Large intestine (tissue), 3 donors: Measurements from ENCODE around the gene ZSCAN12. TPM values are rescaled to one million over a fixed set of nuclear protein-coding genes. Genes with fewer than 3 reads are reported as not detected.

Experiments used
- DNase-seq, 2 donors: peaks; one replicate each; pipeline versions ENCODE4 v3.0.0 to v3.0.0-alpha.2; 2013
- H3K27ac ChIP-seq: one replicate; pipeline ENCODE4 v1.5.1; 2013; ENCODE audit warnings: low read length
- H3K27me3 ChIP-seq: 2 replicates; pipeline ENCODE4 v1.6.1; 2013; ENCODE audit warnings: low read length; ENCODE audit not compliant: control insufficient read depth, insufficient read depth
- H3K36me3 ChIP-seq: 2 replicates; pipeline ENCODE4 v1.6.1; 2013; ENCODE audit warnings: low read length; ENCODE audit not compliant: control insufficient read depth, insufficient read depth
- H3K4me1 ChIP-seq: one replicate; pipeline ENCODE4 v1.6.1; 2013; ENCODE audit warnings: low read length; ENCODE audit not compliant: control insufficient read depth, insufficient read depth
- H3K4me3 ChIP-seq: one replicate; pipeline ENCODE4 v1.5.1; 2013; ENCODE audit warnings: low read length
- H3K9me3 ChIP-seq: one replicate; pipeline ENCODE4 v1.6.1; 2013; ENCODE audit warnings: mild to moderate bottlenecking, low read depth, low read length, moderate library complexity; ENCODE audit not compliant: control insufficient read depth
- WGBS: methylation state at CpG from one replicate; pipeline ENCODE4 v1.1.5; 2013; ENCODE audit warnings: low lambda C conversion rate; ENCODE audit not compliant: insufficient coverage; 5-methylcytosine and 5-hydroxymethylcytosine counted together
- polyA plus RNA-seq: library from polyadenylated mRNA; unstranded; fragments of 120-200 nt; gene quantifications from one replicate; pipeline ENCODE4 v1.2.1, GENCODE V29; 2013

The ZSCAN12 gene
- polyA plus RNA-seq, 1 donor: 7.7 TPM

DNA sequence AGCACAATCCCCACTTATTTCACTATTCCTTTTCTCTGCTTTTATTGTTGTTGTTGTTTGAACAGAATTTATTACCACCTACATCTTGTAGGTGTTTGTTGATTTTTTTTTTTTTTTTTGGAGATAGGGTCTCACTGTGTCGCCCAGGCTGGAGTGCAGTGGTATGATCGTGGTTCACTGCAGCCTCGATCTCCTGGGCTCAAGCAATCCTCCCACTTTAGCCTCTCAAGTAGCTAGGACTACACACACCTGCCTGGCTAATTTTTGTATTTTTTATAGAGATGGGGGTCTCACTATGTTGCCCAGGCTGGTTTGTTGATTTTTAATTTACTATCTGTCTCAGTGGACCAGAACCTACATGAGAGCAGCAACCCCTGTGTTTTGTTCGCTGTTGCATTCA is 3.6 kb downstream of the ZSCAN12 start:
- DNase-seq: no peak
- peaks cover 22% of the 10 kb centered on the region for H3K36me3 ChIP-seq
- H3K27ac ChIP-seq: no peak overlapping the region
- H3K27me3 ChIP-seq: no peaks in the 10 kb centered on the region
- WGBS: no CpG with 5 or more reads among the region's 4 CpGs
- peaks cover 4% of the 10 kb centered on the region for H3K4me1 ChIP-seq
- no peak overlapping the region for H3K4me3 ChIP-seq
- H3K9me3 ChIP-seq: no peaks in the 10 kb centered on the region

DNA sequence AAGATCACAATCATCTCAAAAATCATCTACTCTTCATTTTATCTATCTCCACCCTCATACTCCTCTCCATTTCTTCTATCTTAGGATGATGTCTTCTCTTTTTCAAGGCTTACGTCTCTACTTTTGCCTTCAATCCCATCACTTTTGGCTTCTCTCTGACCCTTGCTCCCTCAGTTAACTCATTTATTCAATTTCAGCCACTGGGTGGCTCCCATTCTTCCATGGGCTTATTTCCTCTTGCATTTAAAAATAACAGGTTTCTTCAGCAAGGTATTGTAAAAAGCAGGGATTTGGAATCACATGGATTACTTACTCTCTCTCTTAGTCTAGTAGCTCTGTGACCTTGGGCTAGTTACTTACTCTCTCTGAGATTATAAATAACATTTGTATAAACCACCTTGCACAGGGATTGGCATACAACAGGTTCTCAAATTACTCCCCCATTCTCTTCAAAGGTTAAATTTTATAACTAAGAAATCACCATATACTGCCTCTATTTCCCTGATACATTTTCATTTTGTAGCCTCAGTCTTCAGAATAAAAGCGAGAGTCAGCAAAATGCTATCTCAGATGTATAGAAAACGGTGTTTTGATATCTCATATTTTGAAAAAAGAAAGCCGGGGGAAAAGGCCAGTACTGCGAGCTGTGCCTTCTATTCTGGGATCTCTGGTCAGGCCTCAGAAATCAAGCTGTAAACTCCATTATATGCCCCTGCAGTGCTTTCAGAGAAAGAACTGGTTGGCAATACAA is 5.5 kb downstream of the ZSCAN12 start:
- WGBS: 79% methylated on average over 3 of the region's 5 CpGs
- Histone ChIP-seq H3K4me3 (no peak overlapping the region), H3K27ac (no peak overlapping the region), H3K27me3 (no peaks in the 10 kb centered on the region), H3K4me1 (peaks cover 4% of the 10 kb centered on the region), H3K9me3 (no peaks in the 10 kb centered on the region), H3K36me3 (peaks cover 40% of the 10 kb centered on the region)
- DNase-seq: peak in 1 of 2 donors; percentile 12

DNA sequence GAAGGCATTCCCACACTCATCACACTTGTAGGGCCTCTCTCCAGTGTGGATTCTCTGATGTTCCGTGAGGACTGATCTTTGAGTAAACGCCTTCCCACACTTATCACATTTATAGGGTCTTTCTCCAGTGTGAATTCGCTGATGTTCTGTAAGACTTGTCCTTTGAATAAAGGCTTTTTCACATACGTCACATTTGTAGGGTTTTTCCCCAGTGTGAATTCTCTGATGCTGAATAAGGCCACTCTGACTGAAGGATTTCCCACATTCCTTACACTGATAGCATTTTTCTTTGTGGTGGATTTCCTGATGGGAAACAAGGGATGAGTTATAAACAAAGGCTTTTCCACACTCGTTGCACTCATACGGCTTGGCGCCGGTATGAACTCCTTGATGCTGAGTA is 8.9 kb downstream of the ZSCAN12 start:
- WGBS: no CpG with 5 or more reads among the region's 8 CpGs
- Histone ChIP-seq H3K27me3 (no peaks in the 10 kb centered on the region), H3K9me3 (no peaks in the 10 kb centered on the region), H3K36me3 (peaks cover 49% of the 10 kb centered on the region), H3K27ac (no peak overlapping the region), H3K4me3 (no peak overlapping the region), H3K4me1 (no peaks in the 10 kb centered on the region)
- no peak for DNase-seq

DNA sequence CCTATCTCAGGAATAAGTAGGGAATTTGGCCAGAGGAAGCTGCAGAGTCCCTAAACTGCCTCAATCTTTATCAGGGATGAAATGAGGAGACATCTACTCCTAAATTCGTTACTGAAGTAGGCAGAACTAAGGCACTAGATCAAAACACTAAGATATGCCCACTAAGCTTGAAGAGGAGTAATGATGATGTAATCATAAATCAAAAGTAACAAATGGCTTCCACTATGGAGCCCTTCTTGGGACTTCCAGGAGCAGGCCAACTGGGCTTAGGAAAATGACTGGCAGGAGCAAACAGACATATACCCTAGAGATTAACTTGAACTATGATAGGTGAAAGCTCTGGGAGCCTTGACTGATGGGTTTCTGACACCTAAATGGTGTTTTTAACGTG is 15.4 kb downstream of the ZSCAN12 start:
- no peaks in the 10 kb centered on the region for H3K27me3 ChIP-seq
- no peaks in the 10 kb centered on the region for H3K9me3 ChIP-seq
- no peak overlapping the region for H3K4me3 ChIP-seq
- H3K4me1 ChIP-seq: no peaks in the 10 kb centered on the region
- 71% methylated on average over 1 of the region's 2 CpGs for WGBS
- H3K36me3 ChIP-seq: peaks cover 42% of the 10 kb centered on the region
- no peak overlapping the region for H3K27ac ChIP-seq
- no peak for DNase-seq

DNA sequence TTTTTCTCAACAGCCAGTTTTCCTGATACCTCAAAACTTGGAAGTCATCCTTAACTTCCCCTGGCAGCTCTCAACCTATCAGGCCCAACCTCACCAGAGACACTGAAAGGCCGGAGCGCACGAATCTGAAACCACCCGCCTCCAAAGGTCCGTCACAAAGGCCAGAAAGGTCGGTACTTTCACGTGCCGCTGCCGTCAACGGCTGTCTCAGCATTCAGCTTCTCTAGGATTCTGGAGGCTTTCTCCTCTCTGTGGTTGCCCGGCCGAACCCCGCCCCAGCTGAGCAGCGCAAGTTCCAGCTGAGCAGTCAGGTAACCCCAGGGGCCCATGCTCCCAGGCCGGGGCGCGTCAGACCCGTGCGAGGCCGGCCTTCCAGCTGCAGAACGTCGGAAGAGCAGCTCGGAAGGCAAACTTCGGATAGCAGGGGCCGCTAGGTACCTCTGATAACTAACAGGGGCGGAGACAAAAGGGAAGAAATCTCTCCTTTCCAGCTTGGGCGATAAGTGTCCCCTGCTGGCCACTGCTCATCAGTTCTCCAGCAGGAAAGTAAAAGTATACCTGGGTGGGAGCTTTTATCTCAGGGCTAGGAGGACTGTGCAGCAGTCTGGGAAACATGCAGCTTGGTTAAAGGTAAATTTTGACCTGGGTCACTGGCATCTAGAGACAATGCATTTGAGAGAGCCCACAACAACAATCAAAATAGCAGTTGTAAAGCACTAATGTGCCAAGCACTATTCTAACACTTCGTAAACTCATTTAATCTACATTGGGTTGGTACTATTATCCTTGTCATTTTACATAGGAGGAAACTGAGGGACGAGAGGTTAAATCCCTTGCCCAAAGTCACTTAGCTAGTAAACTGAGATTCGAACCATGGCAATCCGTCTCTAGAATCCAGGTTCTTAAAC is 16.1 kb downstream of the ZSCAN12 start:
- H3K27me3 ChIP-seq: no peaks in the 10 kb centered on the region
- DNase-seq: peak; percentile 94 to 98
- H3K4me1 ChIP-seq: no peaks in the 10 kb centered on the region
- H3K36me3 ChIP-seq: peaks cover 37% of the 10 kb centered on the region
- H3K4me3 ChIP-seq: peak overlapping the region; percentile 54
- peak overlapping the region; percentile 89 for H3K27ac ChIP-seq
- no peaks in the 10 kb centered on the region for H3K9me3 ChIP-seq
- no CpG with 5 or more reads among the region's 31 CpGs for WGBS

DNA sequence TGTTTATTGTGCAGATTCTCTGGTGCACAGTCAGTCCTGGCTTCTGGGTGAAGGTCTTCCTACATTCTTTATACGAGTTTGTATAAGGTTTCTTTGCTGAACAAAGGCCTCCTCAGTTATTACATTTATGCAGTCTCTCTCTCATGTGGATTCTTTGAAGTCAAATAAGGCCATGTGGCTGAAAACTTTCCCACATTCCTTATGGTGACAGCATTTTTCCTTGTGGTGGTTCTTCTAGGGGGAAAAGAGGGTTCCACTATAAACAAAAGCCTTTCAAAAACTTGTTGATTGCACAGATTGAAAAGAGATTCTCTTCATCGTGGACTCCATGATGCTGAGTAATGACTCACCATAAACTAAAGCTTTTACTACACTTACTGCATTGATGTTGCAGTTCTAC is 19.2 kb downstream of the ZSCAN12 start:
- WGBS: 83% methylated on average over 1 of the region's 2 CpGs
- H3K36me3 ChIP-seq: peaks cover 27% of the 10 kb centered on the region
- H3K27me3 ChIP-seq: no peaks in the 10 kb centered on the region
- no peak overlapping the region for H3K4me3 ChIP-seq
- no peak overlapping the region for H3K27ac ChIP-seq
- H3K9me3 ChIP-seq: no peaks in the 10 kb centered on the region
- no peaks in the 10 kb centered on the region for H3K4me1 ChIP-seq
- no peak for DNase-seq

DNA sequence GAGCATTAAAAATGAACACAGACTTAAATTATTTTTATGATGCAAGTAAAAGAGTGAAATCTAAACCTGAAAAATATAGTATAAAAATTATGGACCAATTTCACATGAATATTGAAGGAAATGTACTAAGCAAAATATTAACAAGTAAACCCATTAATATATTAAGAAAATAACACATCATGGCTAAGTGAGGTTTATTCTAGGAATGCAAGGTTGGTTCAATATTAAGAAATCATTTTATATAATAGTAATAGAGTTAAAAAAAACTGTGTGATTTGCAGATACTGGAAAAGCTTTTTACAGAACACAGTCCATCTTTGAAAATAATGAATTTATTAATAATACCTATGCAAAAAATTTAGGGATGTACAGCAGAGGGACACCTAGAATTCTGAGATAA is 20.9 kb downstream of the ZSCAN12 start:
- Histone ChIP-seq H3K27me3 (no peaks in the 10 kb centered on the region), H3K9me3 (no peaks in the 10 kb centered on the region), H3K36me3 (peaks cover 27% of the 10 kb centered on the region), H3K4me3 (no peak overlapping the region), H3K27ac (no peak overlapping the region), H3K4me1 (no peaks in the 10 kb centered on the region)
- no peak for DNase-seq

DNA sequence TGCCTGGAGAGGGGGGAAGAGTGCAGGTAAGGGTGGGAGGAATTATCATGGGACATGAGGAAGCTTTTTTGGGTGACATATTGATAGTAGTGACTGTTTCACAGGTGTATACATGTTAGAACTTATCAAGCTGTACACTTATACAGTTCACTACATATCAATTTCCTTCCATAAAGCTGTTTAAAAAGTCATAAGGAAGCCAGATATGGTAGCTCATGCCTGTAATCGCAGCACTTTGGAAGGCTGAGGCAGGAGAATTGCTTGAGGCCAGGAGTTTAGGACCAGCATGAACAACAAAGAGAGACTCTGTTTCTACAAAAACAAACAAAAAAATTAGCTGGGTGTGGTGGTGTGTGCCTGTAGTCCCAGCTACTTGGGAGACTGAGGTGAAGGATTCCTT is 21.7 kb downstream of the ZSCAN12 start:
- H3K4me1 ChIP-seq: no peaks in the 10 kb centered on the region
- no CpG with 5 or more reads among the region's 1 CpG for WGBS
- no peaks in the 10 kb centered on the region for H3K9me3 ChIP-seq
- no peak overlapping the region for H3K27ac ChIP-seq
- no peaks in the 10 kb centered on the region for H3K27me3 ChIP-seq
- H3K4me3 ChIP-seq: no peak overlapping the region
- peaks cover 27% of the 10 kb centered on the region for H3K36me3 ChIP-seq
- DNase-seq: no peak

DNA sequence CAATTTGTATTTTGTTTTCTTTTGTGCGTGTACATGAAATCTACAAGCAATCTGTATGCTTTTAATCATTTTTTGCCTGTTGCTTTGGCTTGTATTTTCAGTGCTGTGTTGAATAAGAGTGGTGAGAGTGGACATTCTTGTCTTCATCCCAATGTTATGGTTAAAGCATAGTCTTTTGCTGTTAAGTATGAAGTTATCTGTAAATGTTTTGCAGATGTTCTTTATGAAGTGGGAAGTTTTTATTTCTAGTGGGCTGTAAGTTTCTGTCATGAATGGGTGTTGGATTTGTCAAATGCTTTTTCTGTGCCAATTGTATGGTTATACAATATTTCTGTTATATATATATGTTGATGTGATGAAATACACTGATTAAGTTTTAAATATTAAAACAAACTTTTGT is 25.6 kb downstream of the ZSCAN12 start:
- Histone ChIP-seq H3K36me3 (peaks cover 6% of the 10 kb centered on the region), H3K27ac (no peak overlapping the region), H3K9me3 (no peaks in the 10 kb centered on the region), H3K4me3 (no peak overlapping the region), H3K4me1 (no peaks in the 10 kb centered on the region), H3K27me3 (no peaks in the 10 kb centered on the region)
- 100% methylated on average over 1 of the region's 1 CpG for WGBS
- no peak for DNase-seq

DNA sequence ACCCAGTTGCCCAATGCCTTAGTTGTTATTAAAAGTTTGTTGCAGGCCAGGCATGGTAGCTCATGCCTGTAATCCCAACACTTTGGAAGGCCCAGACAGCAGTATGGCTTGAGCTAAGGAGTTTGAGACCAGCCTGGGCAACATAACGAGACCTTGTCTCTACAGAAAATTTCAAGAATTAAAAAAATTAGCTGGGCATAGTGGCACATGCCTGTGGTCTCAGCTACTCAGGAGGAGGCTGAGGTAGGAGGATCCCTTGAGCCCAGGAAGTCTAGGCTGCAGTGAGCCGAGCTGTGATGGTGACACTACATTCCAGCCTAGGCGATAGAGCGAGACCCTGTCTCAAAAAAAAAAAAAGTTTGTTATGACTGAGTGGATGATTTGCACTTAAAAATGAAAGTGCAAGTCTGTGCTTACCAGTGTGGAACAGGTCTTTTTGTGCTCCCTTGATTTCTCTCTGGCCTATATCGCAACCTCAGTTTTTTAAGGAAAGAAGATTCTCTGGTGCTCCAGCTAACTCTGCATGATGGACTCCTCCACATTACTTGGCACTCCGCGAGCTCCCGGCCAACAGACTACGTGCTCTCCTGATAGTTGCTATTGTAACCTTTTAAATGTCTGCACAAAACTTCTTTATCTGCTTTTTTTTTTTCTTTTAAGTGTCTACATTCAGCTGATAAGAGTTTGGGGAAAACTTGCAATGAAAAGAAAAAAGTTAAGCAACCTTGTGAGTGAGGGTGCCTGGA is 27.7 kb downstream of the ZSCAN12 start:
- Histone ChIP-seq H3K4me1 (no peaks in the 10 kb centered on the region), H3K36me3 (no peaks in the 10 kb centered on the region), H3K9me3 (no peaks in the 10 kb centered on the region), H3K4me3 (no peak overlapping the region), H3K27me3 (no peaks in the 10 kb centered on the region), H3K27ac (no peak overlapping the region)
- no peak for DNase-seq
- no CpG with 5 or more reads among the region's 9 CpGs for WGBS
